Keratinocyte (primary cell): ENCODE data around the gene RBFA. TPM values are rescaled to one million over a fixed set of nuclear protein-coding genes. Genes with fewer than 3 reads are reported as not detected.

ENCODE experiments used
- DNase-seq: peaks from one replicate; pipeline ENCODE4 v3.0.0-alpha.2; 2011; ENCODE audit warnings: low read depth, missing footprints, low spot score
- FAIRE-seq: peaks from 2 replicates; lab custom pipeline; 2011; peaks lifted over from hg19 to GRCh38; lab: Jason Lieb, UNC
- H2AFZ ChIP-seq: 2 replicates; pipeline ENCODE4 v1.6.0; 2012; ENCODE audit warnings: low read length, control low read depth, inconsistent platforms; ENCODE audit not compliant: control insufficient read depth
- H3K27ac ChIP-seq: 2 replicates; pipeline ENCODE4 v1.5.1; 2011; ENCODE audit warnings: low read length; ENCODE audit not compliant: control insufficient read depth, insufficient read depth
- H3K27me3 ChIP-seq: 3 replicates; pipeline ENCODE4 v1.6.0; 2011; ENCODE audit warnings: low read length; ENCODE audit not compliant: control insufficient read depth, insufficient read depth; ENCODE audit errors: extremely low read depth
- H3K36me3 ChIP-seq, 2 experiments: 2 replicates in 1 of 2; 3 replicates in 1 of 2; pipeline ENCODE4 v1.5.1; 2011; ENCODE audit warnings: low read length in 2 of 2, mild to moderate bottlenecking in 1 of 2; ENCODE audit not compliant: control insufficient read depth in 2 of 2, insufficient read depth in 2 of 2; ENCODE audit errors: extremely low read depth in 1 of 2
- H3K4me1 ChIP-seq: 3 replicates; pipeline ENCODE4 v1.5.1; 2011; ENCODE audit warnings: low read length; ENCODE audit not compliant: control insufficient read depth, insufficient read depth; ENCODE audit errors: extremely low read depth
- H3K4me2 ChIP-seq: 3 replicates; pipeline ENCODE4 v1.6.0; 2011; ENCODE audit warnings: low read depth, low read length; ENCODE audit not compliant: control insufficient read depth, insufficient read depth; ENCODE audit errors: extremely low read depth
- H3K4me3 ChIP-seq, 3 experiments: fragments of 200-600 bp in 1 of 3; sonication (generic) in 1 of 3; 2 replicates in 2 of 3; 3 replicates in 1 of 3; pipeline ENCODE4 v1.5.1; 2011 to 2016; ENCODE audit warnings: low read length in 3 of 3, mild to moderate bottlenecking in 3 of 3, control low read depth in 2 of 3, inconsistent platforms in 1 of 3, low read depth in 1 of 3, mixed read lengths in 1 of 3, mixed run types in 1 of 3, moderate library complexity in 1 of 3; ENCODE audit not compliant: control insufficient read depth in 2 of 3, insufficient read depth in 2 of 3; ENCODE audit errors: extremely low read depth in 1 of 3
- H3K79me2 ChIP-seq: 2 replicates; pipeline ENCODE4 v1.6.0; 2012; ENCODE audit warnings: low read length; ENCODE audit not compliant: control insufficient read depth, insufficient read depth
- H3K9ac ChIP-seq: 3 replicates; pipeline ENCODE4 v1.6.0; 2011; ENCODE audit warnings: low read length; ENCODE audit not compliant: control insufficient read depth, insufficient read depth; ENCODE audit errors: extremely low read depth
- H3K9me1 ChIP-seq: 3 replicates; pipeline ENCODE4 v1.6.0; 2011; ENCODE audit warnings: low read length; ENCODE audit not compliant: control insufficient read depth, insufficient read depth; ENCODE audit errors: extremely low read depth
- H3K9me3 ChIP-seq: 2 replicates; pipeline ENCODE4 v1.5.1; 2012; ENCODE audit warnings: low read depth, low read length; ENCODE audit not compliant: control insufficient read depth
- H4K20me1 ChIP-seq: 3 replicates; pipeline ENCODE4 v1.6.0; 2011; ENCODE audit warnings: low read length; ENCODE audit not compliant: control insufficient read depth, insufficient read depth; ENCODE audit errors: extremely low read depth
- EZH2 ChIP-seq: IDR thresholded peaks from one replicate; pipeline ENCODE4 v1.6.1; 2012; ENCODE audit warnings: inconsistent platforms, mild to moderate bottlenecking, low read length, moderate library complexity
- dilution Hi-C: fragments of 300-500 bp; cut with MboI; formaldehyde crosslinking; loops from one replicate; pipeline ENCODE4 v1.7.0; 2020; ENCODE audit warnings: low sequenced_read_pairs; ENCODE audit not compliant: extremely low pct_ligation_motif_present
- polyA plus RNA-seq, 5 experiments: library from polyadenylated mRNA; depleted of rRNA in 3 of 5; stranded (reverse) in 3 of 5; stranded (forward) in 1 of 5; unstranded in 1 of 5; fragments of >200 nt; gene quantifications; 1 replicate in 1 of 5; 2 replicates in 3 of 5; 3 replicates in 1 of 5; pipeline versions ENCODE4 v1.2.1 to v1.2.3, GENCODE V29; 2011 to 2012; ENCODE audit warnings: missing spikeins in 2 of 5, low read depth in 1 of 5, low replicate concordance in 1 of 5
- TF ChIP-seq, protein P1 (sequence below), 3 experiments: IDR thresholded peaks in 1 of 3; conservative IDR thresholded peaks in 1 of 3; optimal IDR thresholded peaks in 1 of 3; 2 replicates in 2 of 3; 3 replicates in 1 of 3; pipeline versions ENCODE3 to v1.5.1; 2011; ENCODE audit warnings: low read length in 3 of 3, mild to moderate bottlenecking in 3 of 3, moderate library complexity in 2 of 3, control low read depth in 1 of 3, inconsistent platforms in 1 of 3; ENCODE audit not compliant: insufficient read depth in 2 of 3; ENCODE audit errors: extremely low read depth in 1 of 3

Gene RBFA
- polyA plus RNA-seq, 1 donor (not counting 4 experiments of a cell fraction or from before 2014, with no cell fraction given) = 30.7 TPM

DNA sequence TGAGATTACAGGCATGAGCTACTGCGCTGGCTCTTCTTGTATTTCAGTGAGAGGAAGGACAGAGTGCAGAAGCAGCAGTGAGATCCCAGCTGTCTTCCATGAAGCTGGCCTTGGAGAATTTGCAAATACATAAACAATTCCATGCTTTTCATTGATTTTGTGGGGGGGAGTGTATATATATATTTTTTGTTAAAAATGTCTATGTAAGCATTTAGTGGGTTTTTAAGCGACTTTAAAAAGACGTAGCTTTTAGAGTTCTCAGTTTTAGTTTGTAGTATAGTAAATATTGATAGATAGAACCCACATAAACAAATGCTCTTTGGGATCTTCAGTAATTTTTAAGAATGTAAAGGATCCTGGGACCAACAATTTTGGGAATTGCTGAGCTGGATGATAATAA lies 6.3 kb downstream of the RBFA start:
- H3K9me1 ChIP-seq = no peaks in the 10 kb centered on the region
- FAIRE-seq (no peak), DNase-seq (no peak)
- no peaks in the 10 kb centered on the region for H4K20me1 ChIP-seq
- H3K4me2 ChIP-seq = no peak overlapping the region
- no peak overlapping the region for H3K27ac ChIP-seq
- no peak overlapping the region for H3K4me3 ChIP-seq
- no peak for TF ChIP-seq EZH2
- TF ChIP-seq, protein P1, sequence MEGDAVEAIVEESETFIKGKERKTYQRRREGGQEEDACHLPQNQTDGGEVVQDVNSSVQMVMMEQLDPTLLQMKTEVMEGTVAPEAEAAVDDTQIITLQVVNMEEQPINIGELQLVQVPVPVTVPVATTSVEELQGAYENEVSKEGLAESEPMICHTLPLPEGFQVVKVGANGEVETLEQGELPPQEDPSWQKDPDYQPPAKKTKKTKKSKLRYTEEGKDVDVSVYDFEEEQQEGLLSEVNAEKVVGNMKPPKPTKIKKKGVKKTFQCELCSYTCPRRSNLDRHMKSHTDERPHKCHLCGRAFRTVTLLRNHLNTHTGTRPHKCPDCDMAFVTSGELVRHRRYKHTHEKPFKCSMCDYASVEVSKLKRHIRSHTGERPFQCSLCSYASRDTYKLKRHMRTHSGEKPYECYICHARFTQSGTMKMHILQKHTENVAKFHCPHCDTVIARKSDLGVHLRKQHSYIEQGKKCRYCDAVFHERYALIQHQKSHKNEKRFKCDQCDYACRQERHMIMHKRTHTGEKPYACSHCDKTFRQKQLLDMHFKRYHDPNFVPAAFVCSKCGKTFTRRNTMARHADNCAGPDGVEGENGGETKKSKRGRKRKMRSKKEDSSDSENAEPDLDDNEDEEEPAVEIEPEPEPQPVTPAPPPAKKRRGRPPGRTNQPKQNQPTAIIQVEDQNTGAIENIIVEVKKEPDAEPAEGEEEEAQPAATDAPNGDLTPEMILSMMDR (optimal IDR thresholded peaks at IDR 0.05 in 1 of 3, IDR thresholded peaks at IDR 0.05 in 1 of 3, conservative IDR thresholded peaks at IDR 0.05 in 1 of 3; ENCODE audit: extremely low read depth in 1 of 3, insufficient read depth in 2 of 3, low read length in 3 of 3) = no peak
- no peaks in the 10 kb centered on the region for H3K27me3 ChIP-seq
- peaks cover 14 to 17% of the 10 kb centered on the region in 2 experiments for H3K36me3 ChIP-seq
- H3K9me3 ChIP-seq = no peaks in the 10 kb centered on the region
- no peaks in the 10 kb centered on the region for H3K4me1 ChIP-seq
- peaks cover 17% of the 10 kb centered on the region for H3K79me2 ChIP-seq
- no peak overlapping the region for H2AFZ ChIP-seq
- no peak overlapping the region for H3K9ac ChIP-seq
- dilution Hi-C loops = no loop called here

DNA sequence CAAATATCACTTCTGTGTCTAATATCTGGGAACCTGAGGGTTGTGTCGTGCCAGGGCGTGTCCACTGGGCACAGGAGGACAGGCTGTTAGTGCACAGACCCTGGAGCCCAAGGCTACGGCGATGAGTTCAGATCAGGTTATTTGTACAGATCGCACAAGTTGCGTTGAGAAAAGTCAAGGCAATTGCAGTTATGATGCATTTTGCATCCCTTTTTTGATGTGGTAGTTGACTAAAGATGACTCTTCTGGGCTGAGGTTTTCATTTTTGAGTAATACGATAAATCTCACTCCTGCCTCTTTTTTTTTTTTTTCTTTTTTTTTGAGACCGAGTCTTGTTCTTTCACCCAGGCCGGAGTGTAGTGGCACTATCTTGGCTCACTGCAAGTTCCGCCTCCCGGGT lies 7.2 kb downstream of the RBFA start:
- Histone ChIP-seq H3K27me3 (no peaks in the 10 kb centered on the region), H3K4me2 (no peak overlapping the region), H3K9me3 (no peaks in the 10 kb centered on the region), H3K9me1 (no peaks in the 10 kb centered on the region), H3K4me1 (no peaks in the 10 kb centered on the region), H3K27ac (no peak overlapping the region), H2AFZ (no peak overlapping the region), H3K79me2 (peaks cover 7% of the 10 kb centered on the region), H4K20me1 (no peaks in the 10 kb centered on the region), H3K9ac (no peak overlapping the region), H3K36me3 (peaks cover 17 to 23% of the 10 kb centered on the region in 2 experiments), H3K4me3 (no peak overlapping the region)
- dilution Hi-C loops = no loop called here
- no peak for DNase-seq
- TF ChIP-seq, protein P1 (optimal IDR thresholded peaks at IDR 0.05 in 1 of 3, IDR thresholded peaks at IDR 0.05 in 1 of 3, conservative IDR thresholded peaks at IDR 0.05 in 1 of 3; ENCODE audit: extremely low read depth in 1 of 3, insufficient read depth in 2 of 3, low read length in 3 of 3) = no peak
- TF ChIP-seq EZH2 = no peak
- no peak for FAIRE-seq
